Measurements from ENCODE around the gene FGFRL1. TPM values are rescaled to one million over a fixed set of nuclear protein-coding genes. Genes with fewer than 3 reads are reported as not detected.
A peak's percentile ranks its signal among the peaks of the same experiment; 100 is the strongest.

Gene FGFRL1
- total and polyA plus RNA-seq, 2 of the 13 experiments (the other 11 are each of a cell fraction or from before 2014, with no cell fraction given) = 19.1 to 30.6 TPM

DNA sequence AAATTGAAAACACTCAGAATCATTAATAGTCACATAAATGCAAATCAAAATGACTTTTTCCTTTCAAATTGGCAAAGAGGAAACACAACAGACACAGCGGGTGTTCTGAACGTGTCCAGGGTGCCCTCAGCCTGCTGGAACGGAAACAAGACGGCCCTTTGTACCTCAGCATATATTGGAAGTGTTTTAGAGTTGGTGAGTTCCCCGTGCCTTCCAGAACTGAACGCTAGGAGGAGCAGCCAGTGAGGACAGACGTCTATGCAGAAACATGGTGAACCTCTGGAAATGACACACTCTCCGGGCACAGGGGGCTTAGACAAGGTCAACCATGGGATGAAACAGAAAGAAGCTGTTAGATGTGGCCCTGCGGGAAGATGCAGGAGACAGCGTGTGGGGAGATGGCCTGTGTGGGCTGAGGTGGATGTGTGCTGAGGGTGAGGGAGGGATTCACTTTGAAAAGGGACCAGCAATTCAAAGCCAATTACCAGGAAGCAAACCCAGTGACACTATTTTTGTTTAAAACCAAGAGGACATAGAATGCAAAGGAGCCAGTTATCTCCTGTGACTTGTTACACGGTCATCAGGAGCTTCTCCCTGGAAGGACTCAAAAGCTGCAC, 61.5 kb downstream of the FGFRL1 start (continued):
- TF ChIP-seq, protein P1, sequence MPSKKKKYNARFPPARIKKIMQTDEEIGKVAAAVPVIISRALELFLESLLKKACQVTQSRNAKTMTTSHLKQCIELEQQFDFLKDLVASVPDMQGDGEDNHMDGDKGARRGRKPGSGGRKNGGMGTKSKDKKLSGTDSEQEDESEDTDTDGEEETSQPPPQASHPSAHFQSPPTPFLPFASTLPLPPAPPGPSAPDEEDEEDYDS (CRISPR knock-in tag; IDR thresholded peaks at IDR 0.05) = no peak; the same call in 1 of the 2 replicates
- no peak for TF ChIP-seq TBX3 (IDR thresholded peaks at IDR 0.05; ENCODE audit: borderline replicate concordance)
- TF ChIP-seq, protein P2, sequence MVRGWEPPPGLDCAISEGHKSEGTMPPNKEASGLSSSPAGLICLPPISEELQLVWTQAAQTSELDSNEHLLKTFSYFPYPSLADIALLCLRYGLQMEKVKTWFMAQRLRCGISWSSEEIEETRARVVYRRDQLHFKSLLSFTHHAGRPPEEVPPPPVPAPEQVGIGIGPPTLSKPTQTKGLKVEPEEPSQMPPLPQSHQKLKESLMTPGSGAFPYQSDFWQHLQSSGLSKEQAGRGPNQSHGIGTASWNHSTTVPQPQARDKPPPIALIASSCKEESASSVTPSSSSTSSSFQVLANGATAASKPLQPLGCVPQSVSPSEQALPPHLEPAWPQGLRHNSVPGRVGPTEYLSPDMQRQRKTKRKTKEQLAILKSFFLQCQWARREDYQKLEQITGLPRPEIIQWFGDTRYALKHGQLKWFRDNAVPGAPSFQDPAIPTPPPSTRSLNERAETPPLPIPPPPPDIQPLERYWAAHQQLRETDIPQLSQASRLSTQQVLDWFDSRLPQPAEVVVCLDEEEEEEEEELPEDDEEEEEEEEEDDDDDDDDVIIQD (CRISPR knock-in tag; IDR thresholded peaks at IDR 0.05; ENCODE audit: low read depth) = 0 out of 2 replicates have a peak, but pooled peaks have one; percentile 28
- no peak for TF ChIP-seq ZNF772 (CRISPR knock-in tag; IDR thresholded peaks at IDR 0.05)
- TF ChIP-seq ZNF747 (CRISPR knock-in tag; IDR thresholded peaks at IDR 0.05; ENCODE audit: borderline replicate concordance) = no peak
- TF ChIP-seq, protein P3, sequence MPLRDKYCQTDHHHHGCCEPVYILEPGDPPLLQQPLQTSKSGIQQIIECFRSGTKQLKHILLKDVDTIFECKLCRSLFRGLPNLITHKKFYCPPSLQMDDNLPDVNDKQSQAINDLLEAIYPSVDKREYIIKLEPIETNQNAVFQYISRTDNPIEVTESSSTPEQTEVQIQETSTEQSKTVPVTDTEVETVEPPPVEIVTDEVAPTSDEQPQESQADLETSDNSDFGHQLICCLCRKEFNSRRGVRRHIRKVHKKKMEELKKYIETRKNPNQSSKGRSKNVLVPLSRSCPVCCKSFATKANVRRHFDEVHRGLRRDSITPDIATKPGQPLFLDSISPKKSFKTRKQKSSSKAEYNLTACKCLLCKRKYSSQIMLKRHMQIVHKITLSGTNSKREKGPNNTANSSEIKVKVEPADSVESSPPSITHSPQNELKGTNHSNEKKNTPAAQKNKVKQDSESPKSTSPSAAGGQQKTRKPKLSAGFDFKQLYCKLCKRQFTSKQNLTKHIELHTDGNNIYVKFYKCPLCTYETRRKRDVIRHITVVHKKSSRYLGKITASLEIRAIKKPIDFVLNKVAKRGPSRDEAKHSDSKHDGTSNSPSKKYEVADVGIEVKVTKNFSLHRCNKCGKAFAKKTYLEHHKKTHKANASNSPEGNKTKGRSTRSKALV (CRISPR knock-in tag; IDR thresholded peaks at IDR 0.05) = no peak
- peak; percentile 12; the same call in 1 of the 2 replicates for TF ChIP-seq ZNF331 (CRISPR knock-in tag; IDR thresholded peaks at IDR 0.05)
- peak; percentile 76 for TF ChIP-seq ETV5 (CRISPR knock-in tag; IDR thresholded peaks at IDR 0.05; ENCODE audit: borderline replicate concordance)
- TF ChIP-seq ZFX (CRISPR knock-in tag; IDR thresholded peaks at IDR 0.05; ENCODE audit: low read depth) = 0 out of 2 replicates have a peak, but pooled peaks have one; percentile 14
- no peak for TF ChIP-seq ZNF841 (CRISPR knock-in tag; IDR thresholded peaks at IDR 0.05; ENCODE audit: borderline replicate concordance)
- TF ChIP-seq ZNF563 (CRISPR knock-in tag; IDR thresholded peaks at IDR 0.05) = no peak
- TF ChIP-seq TEAD2 (CRISPR knock-in tag; IDR thresholded peaks at IDR 0.05) = no peak
- no peak for TF ChIP-seq SOX13 (IDR thresholded peaks at IDR 0.05)
- peak in 1 of 2 experiments; percentile 12; a peak in 1 of 4 replicates for TF ChIP-seq SOX13 (CRISPR knock-in tag; conservative IDR thresholded peaks at IDR 0.05 in 1 of 2, IDR thresholded peaks at IDR 0.05 in 1 of 2)
- TF ChIP-seq ZNF256 (CRISPR knock-in tag; conservative IDR thresholded peaks at IDR 0.05) = no peak
- peak; percentile 64 for TF ChIP-seq STAG1 (CRISPR knock-in tag; IDR thresholded peaks at IDR 0.05)
- TF ChIP-seq, protein P4, sequence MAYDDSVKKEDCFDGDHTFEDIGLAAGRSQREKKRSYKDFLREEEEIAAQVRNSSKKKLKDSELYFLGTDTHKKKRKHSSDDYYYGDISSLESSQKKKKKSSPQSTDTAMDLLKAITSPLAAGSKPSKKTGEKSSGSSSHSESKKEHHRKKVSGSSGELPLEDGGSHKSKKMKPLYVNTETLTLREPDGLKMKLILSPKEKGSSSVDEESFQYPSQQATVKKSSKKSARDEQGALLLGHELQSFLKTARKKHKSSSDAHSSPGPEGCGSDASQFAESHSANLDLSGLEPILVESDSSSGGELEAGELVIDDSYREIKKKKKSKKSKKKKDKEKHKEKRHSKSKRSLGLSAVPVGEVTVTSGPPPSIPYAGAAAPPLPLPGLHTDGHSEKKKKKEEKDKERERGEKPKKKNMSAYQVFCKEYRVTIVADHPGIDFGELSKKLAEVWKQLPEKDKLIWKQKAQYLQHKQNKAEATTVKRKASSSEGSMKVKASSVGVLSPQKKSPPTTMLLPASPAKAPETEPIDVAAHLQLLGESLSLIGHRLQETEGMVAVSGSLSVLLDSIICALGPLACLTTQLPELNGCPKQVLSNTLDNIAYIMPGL (CRISPR knock-in tag; IDR thresholded peaks at IDR 0.05; ENCODE audit: borderline replicate concordance in 1 of 2, low read depth in 1 of 2) = peak in 1 of 2 experiments; percentile 27; a peak in 1 of 4 replicates
- no peak for TF ChIP-seq ZFY (CRISPR knock-in tag; IDR thresholded peaks at IDR 0.05)
- TF ChIP-seq ERF (CRISPR knock-in tag; IDR thresholded peaks at IDR 0.05) = 0 out of 2 replicates have a peak, but pooled peaks have one; percentile 33
- TF ChIP-seq SALL1 (CRISPR knock-in tag; IDR thresholded peaks at IDR 0.05) = 0 out of 2 replicates have a peak, but pooled peaks have one; percentile 44
- TF ChIP-seq FIP1L1 (IDR thresholded peaks at IDR 0.05; ENCODE audit: borderline replicate concordance, insufficient read depth, low read depth, low read length) = no peak
- 0 out of 2 replicates have a peak, but pooled peaks have one; percentile 17 for TF ChIP-seq RARA (CRISPR knock-in tag; IDR thresholded peaks at IDR 0.05)

Data from HepG2 (cell line).